Coronary artery (tissue), 2 donors: ENCODE data around the gene SLMAP.

ENCODE experiments used
- DNase-seq: peaks from one replicate; pipeline ENCODE4 v3.0.0-alpha.2; 2017; ENCODE audit warnings: low spot score
- H3K27ac ChIP-seq, 2 donors: fragments of 200-600 bp; sonication (generic); one replicate each; pipeline ENCODE4 v1.5.1; 2016 to 2019
- H3K4me3 ChIP-seq: fragments of 200-600 bp; sonication (generic); 2 replicates; pipeline ENCODE4 v1.5.1; 2016; ENCODE audit warnings: mild to moderate bottlenecking, moderate library complexity
- CTCF ChIP-seq: fragments of 200-600 bp; sonication (generic); IDR thresholded peaks from one replicate; pipeline ENCODE4 v1.5.1; 2019; ENCODE audit warnings: antibody characterized with exemption

The SLMAP gene

DNA sequence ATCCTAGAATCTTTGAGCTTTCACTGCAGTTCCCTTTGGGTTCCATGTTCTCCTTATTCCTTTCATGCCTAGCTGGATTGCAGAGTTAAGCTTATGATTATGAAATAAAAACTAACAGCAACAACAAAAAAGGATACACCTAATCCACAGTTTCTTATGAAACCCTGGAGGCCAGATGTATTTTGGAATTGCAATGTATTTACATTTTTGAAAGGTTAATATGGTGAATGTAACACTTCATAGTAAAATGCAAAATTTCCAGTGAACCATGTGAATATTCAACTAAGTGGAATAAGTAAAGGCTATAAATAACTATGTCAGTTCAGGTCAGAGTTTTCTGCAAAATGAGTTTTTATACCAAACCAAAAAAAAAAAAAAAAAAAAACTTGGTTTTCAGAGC, 186.3 kb downstream of the SLMAP start:
- no peak for TF ChIP-seq CTCF

GRCh38 chr3:57942872-57943283, 186.8 kb downstream of the SLMAP start:
- TF ChIP-seq CTCF, result no peak
- no peak overlapping the region for H3K4me3 ChIP-seq
- H3K27ac ChIP-seq, result peak overlapping the region; percentile 60 to 61
- DNase-seq, result no peak

More for the DNA sequence above, 186.3 kb downstream of the SLMAP start:
- no peak for DNase-seq
- Histone ChIP-seq H3K4me3 (no peak overlapping the region), H3K27ac (peak overlapping the region in 1 of 2 donors; percentile 62)

GRCh38 chr3:57943525-57944495, 187.7 kb downstream of the SLMAP start:
- no peak overlapping the region for H3K4me3 ChIP-seq
- no peak for TF ChIP-seq CTCF
- no peak for DNase-seq
- peak overlapping the region; percentile 60 to 61 for H3K27ac ChIP-seq

GRCh38 chr3:57946970-57947381, 190.9 kb downstream of the SLMAP start:
- DNase-seq, result no peak
- TF ChIP-seq CTCF, result no peak

GRCh38 chr3:57948080-57948671, 192.1 kb downstream of the SLMAP start:
- DNase-seq, result no peak
- H3K4me3 ChIP-seq, result no peak overlapping the region
- TF ChIP-seq CTCF, result no peak
- peak overlapping the region in 1 of 2 donors; percentile 7 for H3K27ac ChIP-seq

More at GRCh38 chr3:57946970-57947381, 190.9 kb downstream of the SLMAP start:
- H3K4me3 ChIP-seq, result no peak overlapping the region
- no peak overlapping the region for H3K27ac ChIP-seq

DNA sequence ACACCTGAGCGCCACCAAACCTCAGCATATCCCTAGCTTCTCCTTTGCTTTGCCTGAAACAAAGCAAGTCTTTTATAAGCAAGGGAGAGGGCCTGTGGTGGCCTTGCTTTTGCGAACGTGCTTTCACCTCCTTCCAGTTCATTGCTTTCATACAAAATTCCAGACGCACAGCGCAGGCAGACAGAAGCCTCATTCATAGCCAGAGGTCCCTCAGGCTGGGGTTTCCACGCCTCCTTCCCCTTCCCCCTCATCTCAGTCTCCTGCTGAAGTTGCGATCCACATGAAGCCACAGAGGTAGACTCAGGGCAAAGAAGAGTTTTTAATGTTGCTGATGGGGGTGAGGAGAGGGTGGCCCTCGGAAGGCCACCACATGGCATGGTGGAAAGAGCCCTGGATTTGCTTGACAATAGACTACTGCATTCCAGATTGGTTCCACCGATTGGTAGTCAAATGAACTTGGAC, 192.7 kb downstream of the SLMAP start:
- no peak overlapping the region for H3K4me3 ChIP-seq
- peak overlapping the region in 1 of 2 donors; percentile 7 for H3K27ac ChIP-seq
- no peak for DNase-seq
- no peak for TF ChIP-seq CTCF
